Measurements from ENCODE around the gene MRPL33.

DNA sequence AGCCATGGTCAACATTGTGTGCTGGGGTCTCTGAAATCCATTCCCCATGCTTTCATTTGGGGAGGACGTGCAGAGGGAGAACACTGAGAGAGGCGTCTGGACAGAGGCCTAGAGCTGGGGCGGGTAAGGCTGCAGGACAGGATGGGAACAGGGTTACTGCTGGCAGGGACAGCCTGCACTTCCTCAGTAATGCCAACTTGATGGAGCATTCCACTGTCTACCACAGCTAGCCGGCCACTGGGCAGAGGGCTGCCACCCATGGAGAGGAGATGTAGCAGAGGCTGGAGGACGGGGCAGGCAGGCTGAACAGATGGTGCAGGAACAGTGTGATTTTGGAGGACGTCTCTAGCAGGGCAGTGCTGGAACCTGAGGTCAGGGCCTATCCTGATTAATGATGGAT lies 29.3 kb downstream of the MRPL33 start:
- TF ChIP-seq, protein P1, sequence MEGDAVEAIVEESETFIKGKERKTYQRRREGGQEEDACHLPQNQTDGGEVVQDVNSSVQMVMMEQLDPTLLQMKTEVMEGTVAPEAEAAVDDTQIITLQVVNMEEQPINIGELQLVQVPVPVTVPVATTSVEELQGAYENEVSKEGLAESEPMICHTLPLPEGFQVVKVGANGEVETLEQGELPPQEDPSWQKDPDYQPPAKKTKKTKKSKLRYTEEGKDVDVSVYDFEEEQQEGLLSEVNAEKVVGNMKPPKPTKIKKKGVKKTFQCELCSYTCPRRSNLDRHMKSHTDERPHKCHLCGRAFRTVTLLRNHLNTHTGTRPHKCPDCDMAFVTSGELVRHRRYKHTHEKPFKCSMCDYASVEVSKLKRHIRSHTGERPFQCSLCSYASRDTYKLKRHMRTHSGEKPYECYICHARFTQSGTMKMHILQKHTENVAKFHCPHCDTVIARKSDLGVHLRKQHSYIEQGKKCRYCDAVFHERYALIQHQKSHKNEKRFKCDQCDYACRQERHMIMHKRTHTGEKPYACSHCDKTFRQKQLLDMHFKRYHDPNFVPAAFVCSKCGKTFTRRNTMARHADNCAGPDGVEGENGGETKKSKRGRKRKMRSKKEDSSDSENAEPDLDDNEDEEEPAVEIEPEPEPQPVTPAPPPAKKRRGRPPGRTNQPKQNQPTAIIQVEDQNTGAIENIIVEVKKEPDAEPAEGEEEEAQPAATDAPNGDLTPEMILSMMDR (IDR thresholded peaks at IDR 0.05; ENCODE audit: poor library complexity, severe bottlenecking), result no peak
- TF ChIP-seq POLR2AphosphoS5 (IDR thresholded peaks at IDR 0.05) (no peak), RAD21 (conservative IDR thresholded peaks at IDR 0.05) (no peak), EZH2 (IDR thresholded peaks at IDR 0.05; ENCODE audit: borderline replicate concordance, insufficient read depth, low read length, poor library complexity, severe bottlenecking) (no peak), TAF1 (IDR thresholded peaks at IDR 0.05; ENCODE audit: low read depth) (no peak), SMC3 (conservative IDR thresholded peaks at IDR 0.05; ENCODE audit: poor library complexity) (no peak)

Data from neural cell (in vitro differentiated cells).